Heart left ventricle (tissue), 16 donors: ENCODE data around the gene QKI. TPM values are rescaled to one million over a fixed set of nuclear protein-coding genes. Genes with fewer than 3 reads are reported as not detected.

ENCODE experiments used
- ATAC-seq, 4 donors: fragments of 200-7000 bp; cut with Tn5 transposase; one replicate each; pipeline ENCODE4 v1.9.1; 2020 to 2022; ENCODE audit warnings: moderate library complexity in 4 of 4, mild to moderate bottlenecking in 3 of 4, moderate number of reproducible peaks in 1 of 4
- DNase-seq, 5 donors: peaks; one replicate each; pipeline ENCODE4 v3.0.0-alpha.2; 2020
- H3K27ac ChIP-seq, 12 donors: fragments of 200-600 bp; sonication (generic) in 4 of 12; one replicate each; pipeline versions ENCODE4 v1.5.0 to v1.8.0; 2016 to 2022; ENCODE audit warnings: mild to moderate bottlenecking in 2 of 12
- H3K27me3 ChIP-seq, 9 donors: fragments of 200-600 bp; sonication (generic) in 2 of 9; one replicate each; pipeline versions ENCODE4 v1.5.1 to v1.8.0; 2016 to 2022; ENCODE audit warnings: mild to moderate bottlenecking in 3 of 9
- H3K36me3 ChIP-seq, 9 donors: fragments of 200-600 bp; sonication (generic) in 2 of 9; one replicate each; pipeline versions ENCODE4 v1.5.0 to v1.8.0; 2018 to 2022; ENCODE audit warnings: mild to moderate bottlenecking in 2 of 9
- H3K4me1 ChIP-seq, 12 donors: fragments of 200-600 bp; sonication (generic) in 4 of 12; one replicate each; pipeline versions ENCODE4 v1.5.0 to v1.8.0; 2016 to 2022; ENCODE audit warnings: mild to moderate bottlenecking in 3 of 12
- H3K4me3 ChIP-seq, 12 donors: fragments of 200-600 bp; sonication (generic) in 4 of 12; one replicate each; pipeline versions ENCODE4 v1.5.0 to v1.8.0; 2017 to 2022; ENCODE audit warnings: mild to moderate bottlenecking in 9 of 12, moderate library complexity in 4 of 12
- H3K9me3 ChIP-seq, 12 donors: fragments of 200-600 bp; sonication (generic) in 4 of 12; one replicate each; pipeline versions ENCODE4 v1.5.0 to v1.8.0; 2016 to 2022; ENCODE audit warnings: mild to moderate bottlenecking in 1 of 12
- POLR2A ChIP-seq, 2 donors: fragments of 450-650 bp; IDR thresholded peaks; one replicate each; pipeline ENCODE4 v1.6.1; 2017; ENCODE audit warnings: antibody characterized with exemption in 2 of 2, mild to moderate bottlenecking in 2 of 2, moderate library complexity in 2 of 2
- whole genome bisulfite sequencing, 4 donors: extraction: QIAGEN DNeasy Blood & Tissue Kit in 2 of 4; methylation state at CpG; one replicate each; pipeline versions ENCODE4 v1.1.5 to v1.1.7; 2013 to 2018; 5-methylcytosine and 5-hydroxymethylcytosine counted together
- intact Hi-C, 10 donors: fragments of 100-400 bp; cut with DNase I; formaldehyde crosslinking; loops; one replicate each; pipeline versions ENCODE4 v1.11.1 to v1.14.2; 2022
- polyA plus RNA-seq, 2 donors: library from polyadenylated mRNA; stranded (reverse); fragments of 200-250 nt; gene quantifications; one replicate each; pipeline ENCODE4 v1.2.3, GENCODE V29; 2013
- total RNA-seq, 9 donors: library from RNA; depleted of rRNA in 2 of 9; stranded (reverse); fragments of >200 nt in 2 of 9; fragmentation: NEBNext Ultra II Directional in 3 of 9; extraction: Animal tissue kit (Norgen Biotek cat#: 25700) in 3 of 9; gene quantifications; one replicate each; pipeline versions ENCODE4 v1.1.0 to v1.2.4, GENCODE V29; 2016 to 2023
- TF ChIP-seq, protein P1 (sequence below), 12 donors: fragments of 200-600 bp; sonication (generic) in 4 of 12; IDR thresholded peaks; one replicate each; pipeline versions ENCODE4 v1.5.0 to v1.8.0; 2018 to 2022; ENCODE audit warnings: antibody characterized with exemption in 12 of 12, mild to moderate bottlenecking in 5 of 12
- donor health status: ischemic (EF 13 %, LVEDD 7.1; RV severe dilation, severe dysfunction).
- donor health status: healthy with polysubstance abuse.
- donor health status: DM: no; HTN: yes; CAD: no.
- donor health status: DM: no; HTN: no; CAD: no.
- donor health status: ischemic (EF 25% LVEDD 6.9; RV normal size, moderate dysfunction).
- donor health status: ischemic (EF 25% LVEDD 5.7; RV mildly dilated, moderate dysfunction).
- donor health status: healthy.
- donor health status: DM: yes; HTN: yes; CAD: no.
- donor health status: ischemic (EF 35%, LVEDD 5.7; RV mildly dilated, moderate dysfunction).
- donor health status: nonischemic (EF 11% LVEDD 7.7; RV severe dilation, severe dysfunction).
- donor health status: DM: yes; HTN: yes; CAD: no.
- donor health status: PGD.
- donor health status: ischemic (EF 29% LVEDD 5.4; RV normal size, mild dysfunction).
- donor health status: nonischemic (EF 23%, LVEDD 6.1; RV moderate dilation, normal function).

Gene QKI
- total and polyA plus RNA-seq, 11 donors: 80.2 to 607 (median 474) TPM

DNA sequence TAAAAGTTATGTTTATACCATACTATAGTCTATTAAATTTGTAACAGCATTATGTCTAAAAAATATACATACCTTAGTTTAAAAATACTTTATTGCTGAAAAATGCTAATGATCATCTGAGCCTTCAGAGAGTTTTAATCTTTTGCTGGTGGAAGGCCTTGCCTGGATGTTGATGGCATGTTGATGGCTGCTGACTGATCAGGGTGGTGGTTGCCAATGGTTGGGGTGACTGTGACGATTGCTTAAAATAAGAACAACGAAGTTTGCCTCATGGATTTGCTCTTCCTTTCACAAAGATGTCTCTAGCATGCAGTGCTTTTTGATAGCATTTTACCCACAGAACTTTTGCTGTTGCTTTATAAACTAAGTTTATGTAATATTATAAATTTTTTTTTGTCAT lies 68.6 kb downstream of the QKI start:
- Histone ChIP-seq H3K36me3 (peaks cover 0 to 47% (median 25%) of the 10 kb centered on the region in 9 donors), H3K4me1 (peaks cover 7 to 95% (median 65%) of the 10 kb centered on the region in 12 donors), H3K27ac (no peak overlapping the region), H3K9me3 (no peaks in the 10 kb centered on the region), H3K4me3 (no peak overlapping the region), H3K27me3 (no peaks in the 10 kb centered on the region)
- peak in 1 of 5 donors; percentile 30 for DNase-seq
- no peak for TF ChIP-seq POLR2A (IDR thresholded peaks at IDR 0.05)
- TF ChIP-seq, protein P1, sequence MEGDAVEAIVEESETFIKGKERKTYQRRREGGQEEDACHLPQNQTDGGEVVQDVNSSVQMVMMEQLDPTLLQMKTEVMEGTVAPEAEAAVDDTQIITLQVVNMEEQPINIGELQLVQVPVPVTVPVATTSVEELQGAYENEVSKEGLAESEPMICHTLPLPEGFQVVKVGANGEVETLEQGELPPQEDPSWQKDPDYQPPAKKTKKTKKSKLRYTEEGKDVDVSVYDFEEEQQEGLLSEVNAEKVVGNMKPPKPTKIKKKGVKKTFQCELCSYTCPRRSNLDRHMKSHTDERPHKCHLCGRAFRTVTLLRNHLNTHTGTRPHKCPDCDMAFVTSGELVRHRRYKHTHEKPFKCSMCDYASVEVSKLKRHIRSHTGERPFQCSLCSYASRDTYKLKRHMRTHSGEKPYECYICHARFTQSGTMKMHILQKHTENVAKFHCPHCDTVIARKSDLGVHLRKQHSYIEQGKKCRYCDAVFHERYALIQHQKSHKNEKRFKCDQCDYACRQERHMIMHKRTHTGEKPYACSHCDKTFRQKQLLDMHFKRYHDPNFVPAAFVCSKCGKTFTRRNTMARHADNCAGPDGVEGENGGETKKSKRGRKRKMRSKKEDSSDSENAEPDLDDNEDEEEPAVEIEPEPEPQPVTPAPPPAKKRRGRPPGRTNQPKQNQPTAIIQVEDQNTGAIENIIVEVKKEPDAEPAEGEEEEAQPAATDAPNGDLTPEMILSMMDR (IDR thresholded peaks at IDR 0.05): no peak
- intact Hi-C loops: no loop called here
- ATAC-seq: peak in 1 of 4 donors; percentile 27
- 32 to 44% (median 36%) methylated on average over 2 of the region's 2 CpGs for WGBS, 4 donors

DNA sequence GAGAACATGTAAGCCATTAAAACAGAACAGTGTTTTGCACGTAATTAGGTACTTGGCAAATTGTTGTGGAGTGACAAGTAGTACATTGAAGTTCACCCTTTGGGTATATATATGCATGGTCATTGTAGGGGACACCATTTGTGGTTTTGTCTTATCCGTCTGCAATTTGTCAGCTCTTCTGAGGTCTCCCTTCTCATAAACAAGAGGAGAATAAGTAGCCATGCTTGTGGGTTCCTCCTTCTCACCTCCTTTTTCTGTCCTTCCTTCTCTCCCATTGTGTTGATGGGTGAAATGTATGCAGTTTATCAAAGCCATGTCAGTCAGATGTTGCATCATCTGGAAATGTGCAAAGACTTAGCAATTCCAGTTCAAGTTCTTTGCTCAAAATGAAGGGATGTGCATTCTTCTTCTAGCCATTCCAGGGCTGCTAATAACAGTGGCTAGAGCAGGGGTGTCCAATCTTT lies 70.9 kb downstream of the QKI start:
- Histone ChIP-seq H3K27me3 (no peaks in the 10 kb centered on the region), H3K27ac (no peak overlapping the region), H3K4me3 (no peak overlapping the region), H3K4me1 (peaks cover 11 to 97% (median 75%) of the 10 kb centered on the region in 12 donors), H3K36me3 (peaks cover 0 to 25% (median 10%) of the 10 kb centered on the region in 9 donors), H3K9me3 (no peaks in the 10 kb centered on the region)
- no peak for DNase-seq
- ATAC-seq: no peak
- TF ChIP-seq POLR2A (IDR thresholded peaks at IDR 0.05): no peak
- TF ChIP-seq, protein P1 (IDR thresholded peaks at IDR 0.05): no peak
- 56 to 63% (median 58%) methylated on average over 2 of the region's 2 CpGs for WGBS, 4 donors
- intact Hi-C loops: loop anchor here in 1 of 10 donors (1.0 kb wide), 1 partner anchor 13 kb away; no protein-coding TSS in a partner anchor

DNA sequence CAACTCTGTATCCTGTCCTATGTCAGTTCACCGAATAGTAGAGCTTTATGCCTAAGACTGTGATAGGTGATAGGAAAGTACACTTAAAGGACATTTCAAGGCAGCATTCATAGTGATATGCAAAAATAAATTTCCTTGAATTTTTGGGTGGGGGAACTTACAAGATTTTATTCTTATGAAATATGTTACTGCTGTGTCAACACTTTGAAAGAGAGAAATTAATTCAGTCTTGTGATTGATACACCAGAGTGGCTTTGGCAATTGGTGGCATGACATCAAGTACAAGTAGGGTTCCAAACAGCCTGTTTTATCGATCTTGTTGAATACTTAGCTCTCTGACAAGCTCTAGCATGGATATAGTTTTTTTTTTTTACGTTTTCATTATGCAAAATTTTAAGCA lies 72.3 kb downstream of the QKI start:
- peaks cover 0 to 14% (median 2%) of the 10 kb centered on the region in 9 donors for H3K36me3 ChIP-seq
- WGBS, 4 donors: 21 to 32% (median 26%) methylated on average over 3 of the region's 3 CpGs
- no peak for TF ChIP-seq POLR2A (IDR thresholded peaks at IDR 0.05)
- TF ChIP-seq, protein P1 (IDR thresholded peaks at IDR 0.05): no peak
- ATAC-seq (no peak), DNase-seq (no peak)
- H3K9me3 ChIP-seq: no peaks in the 10 kb centered on the region
- H3K27me3 ChIP-seq: no peaks in the 10 kb centered on the region
- no peak overlapping the region for H3K4me3 ChIP-seq
- H3K4me1 ChIP-seq: peaks cover 14 to 98% (median 80%) of the 10 kb centered on the region in 12 donors
- peak overlapping the region in 1 of 12 donors; percentile 7 for H3K27ac ChIP-seq
- intact Hi-C loops: no loop called here

DNA sequence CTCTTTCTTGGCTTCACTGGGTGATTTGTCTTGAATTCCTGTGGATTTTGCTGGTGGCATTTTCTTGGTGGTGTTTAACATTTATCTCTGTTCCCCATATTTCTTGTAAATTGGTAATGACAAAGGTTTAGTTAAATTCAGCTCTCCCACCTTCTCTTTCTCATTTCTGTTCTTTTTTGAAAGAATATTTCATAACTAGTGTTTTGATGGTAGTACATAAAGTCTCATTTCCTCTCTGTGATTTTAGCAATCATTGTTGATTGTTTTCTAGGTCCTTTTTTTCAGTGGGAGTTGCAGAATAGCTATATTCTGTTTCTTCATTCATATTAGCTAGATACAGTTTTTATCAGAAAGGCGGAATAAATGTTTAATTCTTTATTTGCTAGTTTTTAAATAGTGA lies 73.1 kb downstream of the QKI start:
- DNase-seq: no peak
- H3K9me3 ChIP-seq: no peaks in the 10 kb centered on the region
- peaks cover 0 to 8% (median 0%) of the 10 kb centered on the region in 9 donors for H3K36me3 ChIP-seq
- no peaks in the 10 kb centered on the region for H3K27me3 ChIP-seq
- WGBS, 4 donors: 60 to 78% (median 71%) methylated on average over 1 of the region's 1 CpG
- H3K4me3 ChIP-seq: no peak overlapping the region
- no peak for ATAC-seq
- peaks cover 14 to 100% (median 85%) of the 10 kb centered on the region in 12 donors for H3K4me1 ChIP-seq
- TF ChIP-seq POLR2A (IDR thresholded peaks at IDR 0.05): no peak
- TF ChIP-seq, protein P1 (IDR thresholded peaks at IDR 0.05): no peak
- peak overlapping the region in 2 of 12 donors; percentile 1 to 33 for H3K27ac ChIP-seq
- intact Hi-C loops: no loop called here
